Osteoblast (primary cell): ENCODE measurements around the gene PLD6. TPM values are rescaled to one million over a fixed set of nuclear protein-coding genes. Genes with fewer than 3 reads are reported as not detected.

Experiments used
- DNase-seq: peaks from one replicate; pipeline ENCODE4 v3.0.0; 2011; ENCODE audit warnings: low spot score, mixed read lengths; ENCODE audit not compliant: insufficient read length; ENCODE audit errors: missing footprints
- H2AFZ ChIP-seq: 2 replicates; pipeline ENCODE4 v1.6.0; 2011; ENCODE audit warnings: mild to moderate bottlenecking, low read length
- H3K27ac ChIP-seq: 2 replicates; pipeline ENCODE4 v1.5.1; 2011; ENCODE audit warnings: mild to moderate bottlenecking, low read depth, low read length, moderate library complexity
- H3K27me3 ChIP-seq: 2 replicates; pipeline ENCODE4 v1.6.0; 2012; ENCODE audit warnings: mild to moderate bottlenecking, control low read depth, inconsistent platforms, low read length, moderate library complexity; ENCODE audit not compliant: insufficient read depth
- H3K36me3 ChIP-seq: 2 replicates; pipeline ENCODE4 v1.5.1; 2011; ENCODE audit warnings: mild to moderate bottlenecking, low read length, control low read depth, moderate library complexity; ENCODE audit not compliant: insufficient read depth
- H3K4me1 ChIP-seq: 2 replicates; pipeline ENCODE4 v1.5.1; 2011; ENCODE audit warnings: mild to moderate bottlenecking, low read length, control low read depth, moderate library complexity; ENCODE audit not compliant: insufficient read depth
- H3K4me2 ChIP-seq: 2 replicates; pipeline ENCODE4 v1.6.0; 2011; ENCODE audit warnings: mild to moderate bottlenecking, low read length; ENCODE audit not compliant: insufficient read depth
- H3K4me3 ChIP-seq: fragments of 200-600 bp; sonication (generic); 3 replicates; pipeline ENCODE4 v1.5.1; 2012; ENCODE audit warnings: mild to moderate bottlenecking, low read length, inconsistent platforms; ENCODE audit not compliant: insufficient read depth
- H3K79me2 ChIP-seq: 2 replicates; pipeline ENCODE4 v1.6.0; 2012; ENCODE audit warnings: mild to moderate bottlenecking, low read length, control low read depth, inconsistent platforms; ENCODE audit not compliant: insufficient read depth
- H3K9me3 ChIP-seq: 2 replicates; pipeline ENCODE4 v1.5.1; 2011; ENCODE audit warnings: low read depth, low read length, control low read depth
- H4K20me1 ChIP-seq: 2 replicates; pipeline ENCODE4 v1.6.0; 2012; ENCODE audit warnings: mild to moderate bottlenecking, low read length, control low read depth; ENCODE audit not compliant: insufficient read depth
- total RNA-seq: library from RNA; depleted of rRNA; stranded (reverse); fragments of >200 nt; gene quantifications from 2 replicates; pipeline ENCODE4 v1.2.3, GENCODE V29; 2012
- TF ChIP-seq, protein P1 (sequence below): IDR thresholded peaks from 2 replicates; pipeline ENCODE4 v1.5.1; 2011; ENCODE audit warnings: mild to moderate bottlenecking, low read depth, low read length, moderate library complexity; ENCODE audit errors: extremely low read depth

PLD6 gene
- total RNA-seq, 1 donor, result 1.4 TPM

DNA sequence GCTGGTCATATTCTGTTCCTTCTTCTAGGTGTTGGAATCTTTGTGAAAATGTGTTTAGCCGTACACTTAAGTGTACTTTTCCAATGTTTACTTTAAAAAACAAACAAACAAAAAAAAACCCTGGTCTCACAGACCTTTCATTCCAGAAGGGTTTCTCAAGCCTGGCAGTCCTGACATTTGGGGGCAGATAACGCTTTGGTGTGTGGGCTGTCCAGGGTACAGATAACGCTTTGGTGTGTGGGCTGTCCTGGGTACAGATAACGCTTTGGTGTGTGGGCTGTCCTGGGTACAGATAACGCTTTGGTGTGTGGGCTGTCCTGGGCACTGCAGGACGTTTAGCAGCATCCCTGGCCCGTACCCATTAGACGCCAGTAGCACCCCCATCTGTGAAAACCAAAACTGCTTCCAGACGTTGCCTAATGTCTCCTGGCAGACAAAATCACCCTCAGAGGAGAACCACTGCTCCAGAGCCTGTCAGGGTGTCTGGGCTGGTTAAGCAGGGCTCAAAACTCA is 46.1 kb upstream of the PLD6 start:
- peaks cover 3% of the 10 kb centered on the region for H3K4me1 ChIP-seq
- no peaks in the 10 kb centered on the region for H4K20me1 ChIP-seq
- H3K27me3 ChIP-seq, result no peaks in the 10 kb centered on the region
- H3K27ac ChIP-seq, result no peak overlapping the region
- DNase-seq, result no peak
- no peak overlapping the region for H3K4me2 ChIP-seq
- H3K9me3 ChIP-seq, result no peaks in the 10 kb centered on the region
- peaks cover 60% of the 10 kb centered on the region for H3K36me3 ChIP-seq
- no peak overlapping the region for H3K4me3 ChIP-seq
- TF ChIP-seq, protein P1, sequence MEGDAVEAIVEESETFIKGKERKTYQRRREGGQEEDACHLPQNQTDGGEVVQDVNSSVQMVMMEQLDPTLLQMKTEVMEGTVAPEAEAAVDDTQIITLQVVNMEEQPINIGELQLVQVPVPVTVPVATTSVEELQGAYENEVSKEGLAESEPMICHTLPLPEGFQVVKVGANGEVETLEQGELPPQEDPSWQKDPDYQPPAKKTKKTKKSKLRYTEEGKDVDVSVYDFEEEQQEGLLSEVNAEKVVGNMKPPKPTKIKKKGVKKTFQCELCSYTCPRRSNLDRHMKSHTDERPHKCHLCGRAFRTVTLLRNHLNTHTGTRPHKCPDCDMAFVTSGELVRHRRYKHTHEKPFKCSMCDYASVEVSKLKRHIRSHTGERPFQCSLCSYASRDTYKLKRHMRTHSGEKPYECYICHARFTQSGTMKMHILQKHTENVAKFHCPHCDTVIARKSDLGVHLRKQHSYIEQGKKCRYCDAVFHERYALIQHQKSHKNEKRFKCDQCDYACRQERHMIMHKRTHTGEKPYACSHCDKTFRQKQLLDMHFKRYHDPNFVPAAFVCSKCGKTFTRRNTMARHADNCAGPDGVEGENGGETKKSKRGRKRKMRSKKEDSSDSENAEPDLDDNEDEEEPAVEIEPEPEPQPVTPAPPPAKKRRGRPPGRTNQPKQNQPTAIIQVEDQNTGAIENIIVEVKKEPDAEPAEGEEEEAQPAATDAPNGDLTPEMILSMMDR, result no peak
- H3K79me2 ChIP-seq, result peaks cover 4% of the 10 kb centered on the region
- H2AFZ ChIP-seq, result no peak overlapping the region

GRCh38 chr17:17246879-17247278 is 40.7 kb upstream of the PLD6 start:
- Histone ChIP-seq H3K9me3 (no peaks in the 10 kb centered on the region), H3K4me1 (no peaks in the 10 kb centered on the region), H3K27me3 (no peaks in the 10 kb centered on the region), H3K27ac (no peak overlapping the region), H3K36me3 (peaks cover 32% of the 10 kb centered on the region), H3K4me2 (no peak overlapping the region), H3K79me2 (no peaks in the 10 kb centered on the region), H2AFZ (no peak overlapping the region), H3K4me3 (no peak overlapping the region), H4K20me1 (no peaks in the 10 kb centered on the region)
- no peak for DNase-seq
- TF ChIP-seq, protein P1, result no peak

DNA sequence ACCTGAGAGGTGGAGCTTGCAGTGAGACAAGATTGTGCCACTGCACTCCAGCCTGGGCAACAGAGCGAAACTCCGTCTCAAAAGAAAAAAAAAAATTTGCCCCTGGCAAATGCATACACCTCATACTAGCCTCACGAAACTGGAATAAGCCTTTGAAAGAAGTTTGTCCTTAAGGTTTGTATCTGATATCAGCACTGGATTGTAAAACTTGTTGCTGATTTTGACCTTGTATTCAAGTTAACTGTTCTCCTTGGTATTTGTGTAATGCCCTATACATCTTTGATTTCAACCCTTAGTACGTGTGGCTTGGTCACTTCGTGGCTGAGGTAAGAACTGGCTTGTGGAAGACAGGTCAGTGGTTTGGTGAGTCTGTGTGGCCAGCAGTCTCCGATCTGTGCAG is 37.0 kb upstream of the PLD6 start:
- Histone ChIP-seq H3K4me2 (no peak overlapping the region), H3K9me3 (no peaks in the 10 kb centered on the region), H3K36me3 (peaks cover 19% of the 10 kb centered on the region), H3K27ac (no peak overlapping the region), H3K4me3 (no peak overlapping the region), H4K20me1 (no peaks in the 10 kb centered on the region), H3K79me2 (no peaks in the 10 kb centered on the region), H2AFZ (no peak overlapping the region), H3K4me1 (no peaks in the 10 kb centered on the region), H3K27me3 (no peaks in the 10 kb centered on the region)
- TF ChIP-seq, protein P1, result no peak
- DNase-seq, result no peak

DNA sequence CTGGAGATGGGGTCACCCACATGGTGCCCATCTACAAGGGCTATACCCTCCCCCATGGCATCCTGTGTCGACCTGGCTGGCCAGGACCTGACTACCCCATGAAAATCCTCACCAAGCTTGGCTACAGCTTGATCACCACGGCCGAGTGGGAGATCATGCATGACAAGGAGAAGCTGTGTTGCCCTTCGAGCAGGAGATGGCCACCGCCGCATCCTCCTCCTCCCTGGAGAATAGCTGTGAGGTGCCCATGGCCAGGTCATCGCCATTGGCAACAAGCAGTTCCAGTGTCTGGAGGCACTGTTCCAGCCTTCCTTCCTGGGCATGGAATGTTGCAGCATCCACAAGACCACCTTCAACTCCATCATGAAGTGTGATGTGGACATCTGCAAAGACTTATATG is 36.1 kb upstream of the PLD6 start:
- no peak overlapping the region for H3K4me2 ChIP-seq
- no peak overlapping the region for H2AFZ ChIP-seq
- TF ChIP-seq, protein P1, result no peak

More for the DNA sequence above, 36.1 kb upstream of the PLD6 start:
- H4K20me1 ChIP-seq, result no peaks in the 10 kb centered on the region
- H3K27me3 ChIP-seq, result no peaks in the 10 kb centered on the region
- no peak overlapping the region for H3K27ac ChIP-seq
- H3K36me3 ChIP-seq, result peaks cover 10% of the 10 kb centered on the region
- no peaks in the 10 kb centered on the region for H3K9me3 ChIP-seq
- no peaks in the 10 kb centered on the region for H3K79me2 ChIP-seq
- H3K4me1 ChIP-seq, result peaks cover 3% of the 10 kb centered on the region
- no peak overlapping the region for H3K4me3 ChIP-seq
- DNase-seq, result peak; percentile 58
